ENCODE measurements around the gene ZG16B. TPM values are rescaled to one million over a fixed set of nuclear protein-coding genes. Genes with fewer than 3 reads are reported as not detected.

The ZG16B gene
- total RNA-seq, 1 donor from 2014 or later = 0.27 TPM

DNA sequence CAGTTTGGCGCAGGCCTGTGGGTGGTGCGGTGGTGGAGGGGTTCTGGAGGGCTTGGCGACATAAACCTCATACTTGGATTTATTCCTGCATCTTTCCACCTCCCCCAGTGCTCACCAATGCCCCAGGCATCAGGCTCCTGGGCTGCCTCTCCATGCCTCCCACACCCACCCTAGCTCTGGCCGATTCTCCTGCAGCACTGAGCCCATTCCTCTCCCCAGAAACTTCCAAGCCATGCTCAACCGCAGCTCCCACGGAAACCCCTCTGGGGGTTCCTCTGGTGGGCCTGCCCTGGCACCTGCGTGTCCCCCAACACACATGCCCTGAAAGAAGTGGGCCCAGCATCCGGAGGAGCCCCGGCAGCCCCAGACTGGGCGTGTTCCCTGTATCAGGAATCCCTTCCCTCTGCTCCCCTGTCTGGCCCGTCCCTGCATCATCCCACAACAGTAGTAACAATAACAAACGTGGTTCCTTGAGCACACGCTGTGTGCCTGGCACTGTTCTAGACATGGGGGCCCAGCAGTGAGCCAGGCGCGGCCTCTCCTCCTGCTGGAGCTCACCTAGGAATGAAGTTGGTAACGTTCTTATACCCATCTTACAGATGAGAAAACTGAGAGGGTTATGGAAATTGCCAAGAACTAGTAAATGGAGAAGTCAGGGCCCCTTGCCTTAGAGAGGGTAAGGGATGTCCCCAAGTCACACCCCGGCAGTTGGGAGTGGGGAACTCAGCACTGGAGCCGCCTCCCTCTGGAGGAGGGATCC is 10.7 kb upstream of the ZG16B start:
- DNase-seq = no peak
- TF ChIP-seq, protein P1, sequence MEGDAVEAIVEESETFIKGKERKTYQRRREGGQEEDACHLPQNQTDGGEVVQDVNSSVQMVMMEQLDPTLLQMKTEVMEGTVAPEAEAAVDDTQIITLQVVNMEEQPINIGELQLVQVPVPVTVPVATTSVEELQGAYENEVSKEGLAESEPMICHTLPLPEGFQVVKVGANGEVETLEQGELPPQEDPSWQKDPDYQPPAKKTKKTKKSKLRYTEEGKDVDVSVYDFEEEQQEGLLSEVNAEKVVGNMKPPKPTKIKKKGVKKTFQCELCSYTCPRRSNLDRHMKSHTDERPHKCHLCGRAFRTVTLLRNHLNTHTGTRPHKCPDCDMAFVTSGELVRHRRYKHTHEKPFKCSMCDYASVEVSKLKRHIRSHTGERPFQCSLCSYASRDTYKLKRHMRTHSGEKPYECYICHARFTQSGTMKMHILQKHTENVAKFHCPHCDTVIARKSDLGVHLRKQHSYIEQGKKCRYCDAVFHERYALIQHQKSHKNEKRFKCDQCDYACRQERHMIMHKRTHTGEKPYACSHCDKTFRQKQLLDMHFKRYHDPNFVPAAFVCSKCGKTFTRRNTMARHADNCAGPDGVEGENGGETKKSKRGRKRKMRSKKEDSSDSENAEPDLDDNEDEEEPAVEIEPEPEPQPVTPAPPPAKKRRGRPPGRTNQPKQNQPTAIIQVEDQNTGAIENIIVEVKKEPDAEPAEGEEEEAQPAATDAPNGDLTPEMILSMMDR (IDR thresholded peaks at IDR 0.05; ENCODE audit: borderline replicate concordance) = no peak
- intact Hi-C loops (cut with micrococcal nuclease) = no loop called here
- Histone ChIP-seq H3K4me1 (no peaks in the 10 kb centered on the region), H3K36me3 (no peaks in the 10 kb centered on the region), H3K9me3 (replicated peaks) (no peaks in the 10 kb centered on the region), H3K4me3 (no peak overlapping the region), H3K27ac (replicated peaks) (no peak overlapping the region), H3K27me3 (ENCODE audit: low read depth) (peaks cover 78% of the 10 kb centered on the region)

DNA sequence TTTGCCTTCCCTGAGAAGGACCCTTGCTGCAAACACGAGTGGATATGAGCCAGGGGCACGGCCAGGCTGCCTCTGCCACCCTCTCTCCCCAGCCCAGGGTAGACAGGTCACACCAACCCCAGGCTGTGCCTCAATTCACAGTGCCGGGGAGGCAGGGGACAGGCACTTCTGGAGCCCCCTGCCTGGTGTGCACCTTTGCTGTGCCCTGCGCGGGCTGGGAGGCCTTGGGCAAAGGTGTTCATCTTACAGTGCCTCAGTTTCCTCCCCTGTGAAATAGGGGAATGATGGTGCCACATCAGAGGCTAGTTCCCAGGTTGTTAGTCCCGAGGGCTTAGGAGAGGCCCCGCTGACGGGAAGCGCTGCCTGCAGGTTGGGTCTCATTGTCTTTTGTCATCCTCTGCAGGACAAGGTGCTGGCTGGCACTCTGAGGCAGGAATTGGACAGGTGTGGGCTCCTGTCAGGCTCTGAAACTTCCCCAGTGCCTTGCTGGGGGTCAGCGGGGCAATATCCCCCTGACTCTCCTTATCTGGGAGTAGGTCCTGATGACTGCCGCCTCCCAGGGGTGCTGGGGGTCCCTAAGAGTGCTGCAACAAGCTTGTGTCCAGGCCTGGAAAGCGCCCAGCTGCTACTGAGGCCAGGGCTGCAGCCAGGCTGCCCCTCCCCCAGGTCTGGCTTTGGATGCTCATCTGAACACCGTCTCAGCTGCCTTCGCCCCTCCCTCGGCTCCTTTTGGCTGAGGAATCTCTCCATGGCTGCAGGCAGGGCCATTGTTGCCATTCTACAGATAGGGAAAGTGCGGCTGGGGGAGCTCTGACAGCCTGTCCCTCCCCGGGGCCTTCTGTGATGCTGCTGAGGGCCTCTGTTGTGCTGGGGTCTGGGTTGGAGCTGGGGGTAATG is 9.9 kb upstream of the ZG16B start:
- no peak overlapping the region for H3K4me3 ChIP-seq
- H3K9me3 ChIP-seq (replicated peaks) = no peaks in the 10 kb centered on the region
- TF ChIP-seq, protein P1 (IDR thresholded peaks at IDR 0.05; ENCODE audit: borderline replicate concordance) = no peak
- peaks cover 75% of the 10 kb centered on the region for H3K27me3 ChIP-seq (ENCODE audit: low read depth)
- DNase-seq = no peak
- intact Hi-C loops (cut with micrococcal nuclease) = no loop called here
- no peaks in the 10 kb centered on the region for H3K36me3 ChIP-seq
- H3K4me1 ChIP-seq = no peaks in the 10 kb centered on the region
- no peak overlapping the region for H3K27ac ChIP-seq (replicated peaks)

DNA sequence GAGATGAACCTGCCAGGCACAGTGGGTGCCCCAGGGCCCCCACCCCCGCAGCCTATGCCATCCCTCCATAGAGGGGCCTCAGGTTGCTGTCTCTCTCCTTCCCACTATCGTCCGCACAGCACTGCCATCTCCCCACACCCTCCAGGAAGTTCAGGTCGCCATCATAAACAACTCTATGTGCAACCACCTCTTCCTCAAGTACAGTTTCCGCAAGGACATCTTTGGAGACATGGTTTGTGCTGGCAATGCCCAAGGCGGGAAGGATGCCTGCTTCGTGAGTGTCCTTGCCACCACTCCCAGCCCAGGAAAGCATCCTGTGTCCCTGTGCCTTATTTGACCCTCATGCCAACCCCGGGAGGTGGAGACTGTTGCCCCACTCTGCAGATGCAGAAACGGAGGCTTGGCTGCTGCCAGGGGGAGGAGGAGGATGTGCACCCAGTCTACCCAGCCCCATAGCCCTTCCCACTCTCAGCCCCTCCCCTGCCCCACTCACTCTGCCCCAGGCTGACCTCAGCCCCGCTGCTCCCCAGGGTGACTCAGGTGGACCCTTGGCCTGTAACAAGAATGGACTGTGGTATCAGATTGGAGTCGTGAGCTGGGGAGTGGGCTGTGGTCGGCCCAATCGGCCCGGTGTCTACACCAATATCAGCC is 9.1 kb upstream of the ZG16B start:
- H3K4me3 ChIP-seq = no peak overlapping the region
- no peak for DNase-seq
- TF ChIP-seq, protein P1 (IDR thresholded peaks at IDR 0.05; ENCODE audit: borderline replicate concordance) = no peak
- no peak overlapping the region for H3K27ac ChIP-seq (replicated peaks)
- H3K27me3 ChIP-seq (ENCODE audit: low read depth) = peaks cover 73% of the 10 kb centered on the region
- no peaks in the 10 kb centered on the region for H3K4me1 ChIP-seq
- intact Hi-C loops (cut with micrococcal nuclease) = no loop called here
- H3K36me3 ChIP-seq = no peaks in the 10 kb centered on the region
- no peaks in the 10 kb centered on the region for H3K9me3 ChIP-seq (replicated peaks)

DNA sequence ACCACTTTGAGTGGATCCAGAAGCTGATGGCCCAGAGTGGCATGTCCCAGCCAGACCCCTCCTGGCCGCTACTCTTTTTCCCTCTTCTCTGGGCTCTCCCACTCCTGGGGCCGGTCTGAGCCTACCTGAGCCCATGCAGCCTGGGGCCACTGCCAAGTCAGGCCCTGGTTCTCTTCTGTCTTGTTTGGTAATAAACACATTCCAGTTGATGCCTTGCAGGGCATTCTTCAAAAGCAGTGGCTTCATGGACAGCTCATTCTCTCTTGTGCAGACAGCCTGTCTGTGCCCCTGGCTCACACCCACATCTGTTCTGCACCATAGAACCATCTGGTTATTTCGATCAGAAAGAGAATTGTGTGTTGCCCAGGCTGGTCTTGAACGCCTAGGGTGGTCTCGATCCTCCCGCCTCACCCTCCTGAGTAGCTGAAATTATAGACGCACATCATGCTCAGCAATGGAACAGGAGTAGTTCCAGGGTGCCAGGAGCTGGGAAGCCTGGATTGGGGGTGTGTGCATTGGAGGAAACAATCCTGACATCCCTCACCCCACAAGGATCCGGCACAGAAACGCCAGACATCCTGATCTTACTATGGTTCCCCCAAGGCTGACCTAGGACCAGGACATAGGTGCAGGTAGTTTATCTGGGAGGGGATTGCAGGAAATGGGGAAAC is 8.5 kb upstream of the ZG16B start:
- no peak overlapping the region for H3K27ac ChIP-seq (replicated peaks)
- DNase-seq = no peak
- no peaks in the 10 kb centered on the region for H3K4me1 ChIP-seq
- H3K9me3 ChIP-seq (replicated peaks) = no peaks in the 10 kb centered on the region
- intact Hi-C loops (cut with micrococcal nuclease) = no loop called here
- TF ChIP-seq, protein P1 (IDR thresholded peaks at IDR 0.05; ENCODE audit: borderline replicate concordance) = no peak
- no peaks in the 10 kb centered on the region for H3K36me3 ChIP-seq
- no peak overlapping the region for H3K4me3 ChIP-seq
- peaks cover 72% of the 10 kb centered on the region for H3K27me3 ChIP-seq (ENCODE audit: low read depth)

DNA sequence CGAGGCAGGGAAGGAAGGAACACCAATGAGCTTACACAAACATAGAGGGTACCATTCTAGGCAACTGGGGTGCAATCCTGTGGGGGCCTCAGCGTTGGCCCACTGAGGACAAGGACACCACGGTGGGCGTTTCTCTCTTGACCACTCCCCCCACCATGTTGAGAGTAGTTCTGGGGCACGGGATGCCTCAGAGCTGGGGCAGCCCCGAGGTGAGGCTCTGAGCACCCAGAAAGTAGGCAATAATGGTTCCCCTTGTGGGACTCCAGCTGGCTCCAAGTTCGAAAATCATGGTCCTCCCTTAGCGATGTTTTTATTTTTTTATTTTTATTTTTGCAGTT is 8.0 kb upstream of the ZG16B start:
- H3K36me3 ChIP-seq = no peaks in the 10 kb centered on the region
- TF ChIP-seq, protein P1 (IDR thresholded peaks at IDR 0.05; ENCODE audit: borderline replicate concordance) = no peak
- no peak overlapping the region for H3K27ac ChIP-seq (replicated peaks)
- H3K4me3 ChIP-seq = no peak overlapping the region
- no peaks in the 10 kb centered on the region for H3K4me1 ChIP-seq
- H3K9me3 ChIP-seq (replicated peaks) = no peaks in the 10 kb centered on the region
- DNase-seq = no peak
- H3K27me3 ChIP-seq (ENCODE audit: low read depth) = peaks cover 72% of the 10 kb centered on the region
- intact Hi-C loops (cut with micrococcal nuclease) = no loop called here
